Daoy (cell line): ENCODE data around the gene ATP8A2. TPM values are rescaled to one million over a fixed set of nuclear protein-coding genes. Genes with fewer than 3 reads are reported as not detected.
A peak's percentile ranks its signal among the peaks of the same experiment; 100 is the strongest.
"Not testable (repeated sequence)": the region's sequence is repeated elsewhere in the genome, so short reads cannot be mapped to it uniquely, and the experiment has no call there.

Experiments used
- DNase-seq: peaks from one replicate; pipeline ENCODE4 v3.0.0-alpha.2; 2015; ENCODE audit warnings: low read depth
- total RNA-seq: library from RNA; depleted of rRNA; stranded (reverse); fragments of >200 nt; shearing (Covaris generic); gene quantifications from 2 replicates; pipeline ENCODE4 v1.2.3, GENCODE V29; 2014

ATP8A2 gene
- total RNA-seq, 1 experiment from 2014 or later, result 2.7 TPM

- DNase-seq, result not testable (repeated sequence)
Observed at GRCh38 chr13:25548991-25549390, 177.2 kb downstream of the ATP8A2 start.

- DNase-seq, result no peak
Observed at GRCh38 chr13:25561812-25562211, 190.0 kb downstream of the ATP8A2 start.

GRCh38 chr13:25570185-25570584, 198.4 kb downstream of the ATP8A2 start:
- DNase-seq, result no peak

GRCh38 chr13:25571237-25571636, 199.5 kb downstream of the ATP8A2 start:
- no peak for DNase-seq

GRCh38 chr13:25572171-25572570, 200.4 kb downstream of the ATP8A2 start:
- DNase-seq, result not testable (repeated sequence)

GRCh38 chr13:25574437-25575411, 202.9 kb downstream of the ATP8A2 start:
- DNase-seq, result peak; percentile 79

- peak; percentile 14 for DNase-seq
Observed at GRCh38 chr13:25575562-25575961, 203.8 kb downstream of the ATP8A2 start.

- no peak for DNase-seq
Observed at GRCh38 chr13:25578526-25578925, 206.8 kb downstream of the ATP8A2 start.

- no peak for DNase-seq
Observed at GRCh38 chr13:25579221-25579620, 207.4 kb downstream of the ATP8A2 start.

GRCh38 chr13:25581351-25581750, 209.6 kb downstream of the ATP8A2 start:
- no peak for DNase-seq

GRCh38 chr13:25584087-25584486, 212.3 kb downstream of the ATP8A2 start:
- no peak for DNase-seq

- no peak for DNase-seq
Observed at GRCh38 chr13:25585000-25585399, 213.2 kb downstream of the ATP8A2 start.

GRCh38 chr13:25587326-25587980, 215.7 kb downstream of the ATP8A2 start:
- DNase-seq, result no peak

GRCh38 chr13:25588336-25589060, 216.7 kb downstream of the ATP8A2 start:
- DNase-seq, result no peak

GRCh38 chr13:25598421-25598820, 226.6 kb downstream of the ATP8A2 start:
- DNase-seq, result no peak

- no peak for DNase-seq
Observed at GRCh38 chr13:25602176-25602575, 230.4 kb downstream of the ATP8A2 start.

- DNase-seq, result no peak
Observed at GRCh38 chr13:25604106-25604505, 232.3 kb downstream of the ATP8A2 start.

GRCh38 chr13:25607096-25607495, 235.3 kb downstream of the ATP8A2 start:
- no peak for DNase-seq

GRCh38 chr13:25608181-25608580, 236.4 kb downstream of the ATP8A2 start:
- no peak for DNase-seq

GRCh38 chr13:25616674-25617073, 244.9 kb downstream of the ATP8A2 start:
- DNase-seq, result no peak

GRCh38 chr13:25619897-25620296, 248.1 kb downstream of the ATP8A2 start:
- DNase-seq, result no peak

- no peak for DNase-seq
Observed at GRCh38 chr13:25625414-25625813, 253.6 kb downstream of the ATP8A2 start.
